ENCODE data around the gene DHH.
A peak's percentile ranks its signal among the peaks of the same experiment; 100 is the strongest.
"Not testable (repeated sequence)": the region's sequence is repeated elsewhere in the genome, so short reads cannot be mapped to it uniquely, and the experiment has no call there.

DHH gene

GRCh38 chr12:49094160-49094974, at the start of gene DHH:
DHH (minus strand) TSS chr12:49094801; CDS start chr12:49094512, 289 bp downstream.
- DNase-seq: no peak

GRCh38 chr12:49144384-49144783, 49.8 kb upstream of the DHH start:
- DNase-seq: no peak

GRCh38 chr12:49138999-49139398, 44.4 kb upstream of the DHH start:
- DNase-seq: no peak

GRCh38 chr12:49138587-49138986, 44.0 kb upstream of the DHH start:
- DNase-seq: no peak

DNA sequence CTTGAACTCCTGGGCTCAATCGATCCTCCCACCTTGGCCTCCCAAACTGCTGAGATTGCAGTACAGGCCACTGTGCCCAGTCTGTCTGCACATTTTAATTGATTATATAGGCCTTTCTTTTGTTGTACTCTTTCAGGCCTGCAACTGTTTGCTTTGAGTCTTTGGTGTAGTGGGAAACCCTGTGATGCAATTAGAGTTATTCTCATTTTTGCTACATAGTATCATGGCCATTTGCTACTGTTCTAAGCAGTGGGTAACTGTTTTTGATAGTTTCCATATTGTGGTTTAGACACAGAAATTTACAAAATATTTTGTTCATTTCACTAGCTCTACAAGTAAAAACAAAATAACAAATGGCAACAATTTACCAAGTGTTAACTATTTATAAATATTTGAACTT, 42.9 kb upstream of the DHH start:
- no peak for DNase-seq

- DNase-seq: not testable (repeated sequence)
Observed at GRCh38 chr12:49136997-49137396, 42.4 kb upstream of the DHH start.

DNA sequence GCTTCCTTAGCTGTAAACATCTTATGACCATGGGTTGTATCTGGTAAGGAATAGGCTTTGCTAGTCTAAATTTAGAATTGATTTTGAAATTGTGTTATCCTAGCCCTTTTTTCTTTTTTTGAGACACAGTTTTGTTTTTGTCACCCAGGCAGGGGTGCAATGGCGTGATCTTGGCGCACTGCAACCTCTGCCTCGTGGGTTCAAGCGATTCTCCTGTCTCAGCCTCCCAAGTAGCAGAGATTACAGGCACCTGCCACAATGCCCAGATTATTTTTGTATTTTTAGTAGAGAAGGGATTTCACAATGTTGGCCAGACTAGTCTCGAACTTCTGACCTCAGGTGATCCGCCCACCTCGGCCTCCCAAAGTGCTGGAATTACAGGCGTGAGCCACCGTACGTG, 39.0 kb upstream of the DHH start:
- no peak for DNase-seq

DNA sequence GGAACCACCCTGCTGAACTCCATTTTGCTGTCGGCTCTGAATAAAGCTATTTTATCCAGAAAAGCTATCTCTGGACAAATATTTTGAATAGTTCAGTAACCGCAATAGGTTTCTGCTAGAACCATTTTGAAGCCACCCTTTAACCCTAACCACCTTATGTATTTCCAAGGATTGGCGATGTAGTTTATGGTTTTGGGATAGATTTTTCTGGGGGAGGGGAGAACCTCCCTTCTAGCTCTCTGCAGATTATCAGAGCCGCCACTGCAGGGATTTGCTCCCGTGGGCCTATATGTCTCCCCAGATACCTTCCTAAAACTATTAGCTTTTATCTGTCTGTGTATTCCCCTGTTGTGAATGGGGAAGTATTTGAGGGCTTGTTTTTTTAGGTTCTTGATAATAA, 38.4 kb upstream of the DHH start:
- no peak for DNase-seq

DNA sequence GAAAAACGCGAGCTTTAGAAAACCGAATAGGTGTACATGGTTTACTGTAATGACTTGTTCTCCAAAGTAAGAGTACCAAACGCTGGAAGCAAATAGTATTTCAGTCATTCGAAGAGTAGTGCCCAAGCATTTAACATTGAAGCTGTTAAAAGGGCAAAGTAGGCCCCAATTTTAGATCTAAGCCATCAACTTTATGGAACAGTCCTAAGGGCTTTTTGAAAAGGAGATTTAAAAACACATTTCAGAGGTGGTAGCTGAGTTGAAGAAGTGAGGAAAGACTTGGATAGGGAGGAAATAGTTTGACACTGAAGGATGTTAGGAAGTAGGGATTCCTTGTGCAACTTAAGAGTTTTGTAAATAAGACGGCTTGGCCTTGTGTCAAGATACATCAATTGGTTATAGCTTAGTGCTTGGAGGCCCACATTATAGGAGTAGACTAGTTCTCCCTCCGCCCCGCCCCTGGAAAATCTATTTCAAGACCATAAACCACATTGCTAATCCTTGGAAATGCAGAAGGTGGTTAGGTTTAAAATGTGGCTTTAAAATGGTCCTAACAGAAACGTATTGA, 37.4 kb upstream of the DHH start:
- DNase-seq: no peak

DNA sequence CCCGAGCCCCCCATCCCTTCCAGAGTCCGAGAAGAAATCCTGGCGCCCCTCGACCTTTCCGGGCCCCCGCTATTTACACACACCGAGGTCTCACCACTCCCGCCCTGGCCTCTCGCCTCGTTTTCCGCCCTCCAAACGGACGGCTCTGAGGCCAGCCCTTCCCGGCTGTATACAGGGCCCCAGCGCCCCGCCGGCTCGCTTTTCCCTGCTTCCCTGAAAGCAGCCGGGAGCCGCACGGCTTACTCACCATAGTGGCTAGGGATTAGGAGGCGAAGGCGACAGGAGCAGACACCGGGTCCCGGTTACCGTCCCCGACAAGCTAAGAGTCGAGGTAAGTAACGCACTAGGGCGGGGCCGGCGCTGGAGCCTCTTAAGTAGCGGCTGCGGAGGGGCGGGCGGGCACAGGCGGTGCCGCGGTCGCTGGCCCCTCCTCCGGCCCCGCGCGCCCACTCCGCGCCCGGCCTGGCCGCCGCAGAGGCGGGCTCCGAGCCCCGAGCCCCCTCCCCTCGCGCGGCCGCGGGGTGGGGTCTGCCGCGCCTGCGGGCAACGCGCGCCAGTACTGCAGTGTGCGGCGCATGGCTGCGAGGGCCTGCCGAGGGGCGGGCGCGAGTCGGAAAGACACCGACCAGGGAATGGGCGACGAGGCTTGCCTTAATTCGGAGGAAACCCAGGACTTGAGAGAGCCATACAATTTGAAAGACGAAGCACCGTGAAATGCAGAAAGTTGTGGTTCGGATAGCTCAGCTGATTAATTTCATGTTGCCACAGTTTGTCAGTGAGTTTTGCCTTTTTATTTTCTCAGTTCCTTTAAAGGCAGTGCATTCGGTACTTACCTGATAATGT, 36.7 kb upstream of the DHH start, which contains the start of gene TUBA1B:
TSS of gene TUBA1B (minus strand) at position 345 of the 843 bp plus-strand sequence. CDS start at position 250, 95 bp downstream.
- DNase-seq: peak; percentile 46

GRCh38 chr12:49130151-49131050, 35.8 kb upstream of the DHH start:
- DNase-seq: peak; percentile 34

- no peak for DNase-seq
Observed at GRCh38 chr12:49129332-49130150, 34.9 kb upstream of the DHH start.

DNA sequence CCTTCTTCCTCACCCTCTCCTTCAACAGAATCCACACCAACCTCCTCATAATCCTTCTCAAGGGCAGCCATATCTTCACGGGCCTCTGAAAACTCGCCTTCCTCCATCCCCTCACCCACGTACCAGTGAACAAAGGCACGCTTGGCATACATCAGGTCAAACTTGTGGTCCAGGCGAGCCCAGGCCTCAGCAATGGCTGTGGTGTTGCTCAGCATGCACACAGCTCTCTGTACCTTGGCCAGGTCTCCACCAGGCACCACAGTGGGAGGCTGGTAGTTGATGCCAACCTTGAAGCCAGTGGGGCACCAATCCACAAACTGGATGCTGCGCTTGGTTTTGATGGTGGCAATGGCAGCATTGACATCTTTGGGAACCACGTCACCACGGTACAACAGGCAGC, 33.4 kb upstream of the DHH start:
- not testable (repeated sequence) for DNase-seq

DNA sequence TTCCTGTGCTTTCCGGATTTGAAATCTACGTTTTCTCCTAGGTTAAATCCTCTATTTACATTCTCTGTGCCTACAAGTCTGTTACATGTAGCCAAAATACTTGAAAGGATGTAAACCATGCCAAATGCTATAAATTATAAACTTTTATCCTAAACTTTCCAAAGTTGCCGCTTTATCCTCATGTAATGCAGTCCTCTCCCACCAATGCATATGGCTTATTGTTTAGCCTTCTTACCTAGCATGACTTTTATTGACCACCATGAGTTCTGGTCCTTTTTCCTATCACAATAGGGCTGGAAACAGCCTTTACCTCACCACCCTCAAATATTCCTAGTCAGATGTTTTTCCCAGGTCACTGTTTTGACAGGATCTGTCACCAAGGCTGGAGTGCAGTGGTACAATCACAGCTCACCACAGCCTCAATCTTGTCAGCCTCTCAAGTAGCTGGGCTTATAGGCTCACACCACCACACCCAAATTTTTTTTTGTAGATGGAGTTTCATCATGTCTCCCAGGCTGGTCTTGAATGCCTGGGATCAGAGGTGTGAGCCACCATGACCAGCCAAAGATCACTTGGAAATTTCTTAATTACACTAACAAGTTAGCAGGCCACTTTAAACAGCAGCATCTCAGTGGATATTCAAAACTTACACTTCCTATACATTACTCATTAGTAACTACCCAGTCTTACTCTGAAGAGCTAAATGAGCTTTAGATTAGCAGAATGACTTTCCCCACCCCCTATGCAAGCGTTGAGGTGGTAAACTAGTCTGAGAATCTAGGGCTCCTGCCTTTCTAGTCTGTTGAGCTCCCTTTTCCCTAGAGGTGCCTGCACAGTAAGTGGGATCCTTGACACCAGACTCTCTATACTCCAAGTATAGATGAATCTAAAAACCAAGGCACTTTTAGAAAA, 32.5 kb upstream of the DHH start:
- DNase-seq: no peak

DNA sequence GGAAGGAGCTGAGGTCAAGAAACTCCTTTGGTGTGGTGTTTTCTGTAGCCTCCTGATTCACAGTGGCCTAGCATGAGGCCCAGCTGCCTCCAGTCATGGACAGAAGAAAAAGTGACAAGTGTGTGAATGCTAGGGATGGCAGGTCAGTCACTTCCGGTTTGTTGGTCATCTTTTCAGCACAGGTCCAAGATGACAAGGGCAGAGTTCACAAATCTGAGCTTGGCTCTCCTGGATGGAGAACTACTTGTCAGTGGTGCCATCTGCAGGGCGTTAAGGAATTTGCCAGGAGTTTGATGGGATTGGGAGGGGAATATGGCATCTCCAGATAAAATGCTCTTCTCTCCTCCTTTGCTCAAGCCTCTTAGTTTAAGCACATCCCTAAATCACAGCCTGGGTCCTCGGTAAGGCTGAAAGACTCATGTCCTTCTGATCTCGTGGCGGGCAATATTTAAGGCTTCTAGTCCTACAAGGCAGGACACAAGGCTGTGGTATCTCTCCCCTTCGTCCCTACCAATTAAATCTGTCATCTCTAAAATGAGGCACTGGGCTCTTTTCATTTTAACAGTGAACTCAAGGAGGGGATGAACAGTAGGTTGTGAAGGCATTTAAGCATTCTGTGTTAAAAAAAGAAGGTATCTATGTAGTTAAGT, 26.6 kb upstream of the DHH start:
- DNase-seq: no peak

GRCh38 chr12:49111206-49111605, 16.6 kb upstream of the DHH start:
- DNase-seq: no peak

- peak; percentile 92 for DNase-seq
Observed at GRCh38 chr12:49110464-49111155, 16.0 kb upstream of the DHH start, which contains the start of gene LMBR1L. LMBR1L (minus strand) TSS chr12:49110847; CDS start chr12:49110555, 292 bp downstream.

DNA sequence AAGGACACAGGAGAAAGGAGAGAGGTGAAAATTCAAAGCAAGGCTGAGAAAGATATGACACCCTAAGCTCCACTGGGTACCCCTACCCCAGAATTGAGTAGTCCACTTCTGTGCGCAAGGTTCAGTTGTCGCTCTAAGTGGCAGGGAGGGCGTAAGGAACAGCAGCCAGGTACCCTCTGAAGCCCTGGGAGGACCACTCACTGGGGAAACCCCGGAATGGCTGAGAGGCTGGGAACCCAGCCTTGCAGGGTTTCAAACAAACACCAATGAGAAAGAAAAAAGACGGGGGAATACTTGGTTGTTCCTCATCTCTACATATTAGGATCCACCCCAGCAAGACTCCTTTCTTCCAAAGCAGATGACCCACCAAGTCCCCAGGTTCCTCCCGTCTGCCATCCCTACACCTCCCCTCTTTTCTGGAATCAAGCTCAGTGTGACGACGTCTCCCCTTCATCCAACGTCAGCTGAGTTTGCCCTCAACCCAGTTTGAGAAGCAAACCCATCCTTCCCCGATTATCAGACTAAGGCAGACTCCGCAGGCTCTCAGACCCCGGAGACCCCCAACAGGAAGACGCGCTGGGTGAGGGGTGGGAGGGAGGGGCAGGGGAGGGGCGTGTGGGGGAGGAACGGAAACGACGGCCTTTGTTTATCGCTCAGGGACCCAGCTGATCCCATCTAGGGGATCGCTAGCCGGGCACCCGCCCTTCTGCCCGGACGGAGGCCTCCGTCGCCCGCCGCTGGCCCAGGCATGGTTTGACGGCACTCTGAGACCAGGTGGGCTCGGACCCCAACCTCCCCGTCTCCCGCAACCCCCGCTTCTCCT, 15.3 kb upstream of the DHH start:
- DNase-seq: no peak

Measured in NCI-H187 treated with DMSO at 0.1 percent for 48 hours (cell line).